Measurements from ENCODE around the gene TTYH3. TPM values are rescaled to one million over a fixed set of nuclear protein-coding genes. Genes with fewer than 3 reads are reported as not detected.

The TTYH3 gene, protein sequence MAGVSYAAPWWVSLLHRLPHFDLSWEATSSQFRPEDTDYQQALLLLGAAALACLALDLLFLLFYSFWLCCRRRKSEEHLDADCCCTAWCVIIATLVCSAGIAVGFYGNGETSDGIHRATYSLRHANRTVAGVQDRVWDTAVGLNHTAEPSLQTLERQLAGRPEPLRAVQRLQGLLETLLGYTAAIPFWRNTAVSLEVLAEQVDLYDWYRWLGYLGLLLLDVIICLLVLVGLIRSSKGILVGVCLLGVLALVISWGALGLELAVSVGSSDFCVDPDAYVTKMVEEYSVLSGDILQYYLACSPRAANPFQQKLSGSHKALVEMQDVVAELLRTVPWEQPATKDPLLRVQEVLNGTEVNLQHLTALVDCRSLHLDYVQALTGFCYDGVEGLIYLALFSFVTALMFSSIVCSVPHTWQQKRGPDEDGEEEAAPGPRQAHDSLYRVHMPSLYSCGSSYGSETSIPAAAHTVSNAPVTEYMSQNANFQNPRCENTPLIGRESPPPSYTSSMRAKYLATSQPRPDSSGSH
- 46.8 and 50.2 TPM in 2 replicates for total RNA-seq

DNA sequence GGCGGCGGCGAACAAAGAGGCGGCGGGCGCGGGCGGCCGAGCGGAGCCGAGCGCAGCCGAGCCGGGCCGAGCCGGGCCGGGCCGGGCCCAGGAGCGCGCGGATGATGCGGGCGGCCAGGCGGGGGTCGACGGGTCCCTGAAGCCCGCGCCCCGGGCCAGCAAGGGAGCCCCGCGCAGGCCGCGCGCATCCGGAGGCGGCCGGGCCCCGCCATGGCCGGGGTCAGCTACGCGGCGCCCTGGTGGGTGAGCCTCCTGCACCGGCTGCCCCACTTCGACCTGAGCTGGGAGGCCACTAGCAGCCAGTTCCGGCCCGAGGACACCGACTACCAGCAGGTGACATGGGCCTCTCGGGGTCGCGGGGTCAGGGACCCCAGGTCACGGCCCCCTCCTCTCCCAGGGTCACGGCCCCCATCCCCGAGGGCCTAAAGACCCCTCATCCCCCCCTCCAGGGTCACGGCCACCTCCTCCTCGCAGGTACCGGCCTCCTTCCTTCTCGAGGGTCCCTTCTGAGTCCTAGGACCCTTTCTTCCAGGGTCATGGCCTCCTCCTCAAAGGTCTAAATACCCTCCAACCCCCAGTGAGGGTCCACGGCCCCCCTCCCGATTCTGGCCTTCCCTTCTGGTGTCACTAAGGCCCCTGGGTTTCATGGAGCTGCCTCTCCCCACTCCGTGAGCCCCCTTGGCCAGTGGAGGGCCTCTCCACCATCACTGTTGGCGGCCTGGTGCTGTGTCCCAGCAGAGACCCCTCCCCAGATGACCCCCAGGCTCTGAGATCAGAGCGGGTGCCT lies at the start of gene TTYH3:
TTYH3 (plus strand) TSS at position 41 of the 787 bp plus-strand sequence; CDS start at position 211, 170 bp downstream.

DNA sequence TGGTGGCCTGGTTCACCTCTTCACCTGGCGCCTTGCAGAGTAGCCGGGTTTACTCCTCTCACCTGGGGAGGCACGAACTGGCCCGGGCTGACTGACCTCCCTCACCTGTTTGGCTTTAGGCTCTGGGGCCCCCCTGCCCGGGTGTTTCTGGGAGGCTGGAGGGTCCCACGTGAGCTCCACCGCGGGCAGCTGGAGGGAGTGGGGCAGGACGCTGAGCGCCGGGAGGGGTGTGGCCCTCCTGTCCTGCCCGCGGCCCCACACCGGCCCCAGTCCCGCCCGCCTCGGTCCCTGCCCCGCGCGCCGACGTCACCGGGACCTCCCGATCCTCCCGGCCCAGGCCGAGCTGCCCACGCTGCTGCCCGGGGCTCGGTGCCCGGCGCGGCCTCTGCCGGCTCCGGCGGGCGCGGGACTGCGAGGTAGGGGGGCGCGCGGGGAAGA lies 56.1 kb downstream of the TTYH3 start, which contains the start of gene AMZ1:
AMZ1 (plus strand) TSS at position 322 of the 438 bp plus-strand sequence. CDS start 12,250 bp downstream, outside the sequence.

Other genes with a start within 250 kb of the TTYH3 start
- 10.5 and 15.9 TPM in 2 replicates for gene CHST12, start 228.4 kb upstream of the TTYH3 start, total RNA-seq
- not detected in 2 replicates for gene GRIFIN, start 155.6 kb upstream of the TTYH3 start, total RNA-seq
- gene LFNG, start 112.2 kb upstream of the TTYH3 start, total RNA-seq = 3.5 and 7.8 TPM in 2 replicates
- gene BRAT1, start 76.5 kb upstream of the TTYH3 start, total RNA-seq = 43.8 and 51.0 TPM in 2 replicates
- 15.3 and 22.5 TPM in 2 replicates for gene IQCE, start 73.0 kb upstream of the TTYH3 start, total RNA-seq
- gene AMZ1, start 56.2 kb downstream of the TTYH3 start, total RNA-seq = 1.2 and 1.7 TPM in 2 replicates
- gene GNA12, start 212.3 kb downstream of the TTYH3 start, total RNA-seq = 38.3 and 42.7 TPM in 2 replicates